ENCODE data around the gene SYT7.

Gene SYT7

DNA sequence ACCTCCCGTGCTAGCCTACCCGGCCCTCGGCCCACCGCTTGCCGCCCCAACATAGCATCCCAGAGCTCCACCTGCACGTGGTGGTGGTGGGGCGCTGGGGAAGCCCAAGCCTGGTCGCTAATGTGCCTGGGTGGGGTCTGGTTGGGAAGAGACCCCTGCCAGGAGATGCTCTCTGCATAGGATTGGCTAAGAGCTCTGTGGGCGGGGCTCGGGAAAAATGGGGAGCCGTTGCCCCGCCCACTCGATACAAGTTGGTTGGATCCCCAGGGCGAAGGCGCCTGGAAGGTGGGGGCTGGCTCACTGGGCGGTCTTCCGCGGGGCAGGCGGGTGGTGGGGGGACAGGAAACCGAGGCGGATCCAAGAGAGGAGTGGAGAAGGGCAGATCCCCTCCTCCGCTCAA, 64.7 kb downstream of the SYT7 start:
- no peak for DNase-seq (ENCODE audit: low read depth)

DNA sequence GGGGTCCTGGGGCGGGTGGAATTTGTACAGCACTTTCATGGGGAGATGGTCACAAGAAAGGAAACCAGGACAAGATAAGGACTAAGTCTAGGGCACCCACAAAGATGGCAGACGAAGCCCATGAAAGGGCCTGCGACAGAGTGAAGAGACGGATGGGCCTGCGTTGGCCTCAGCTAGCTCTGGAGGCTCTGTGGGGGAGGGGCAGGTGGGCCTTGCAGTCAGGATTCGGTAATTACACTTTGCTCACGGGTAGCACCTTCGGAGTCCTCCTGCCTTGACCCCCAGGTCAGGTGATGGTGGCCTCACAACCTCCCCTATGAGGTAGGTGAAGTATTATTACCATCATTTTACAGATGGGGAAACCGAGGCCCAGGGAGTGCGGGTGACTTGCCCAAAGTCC, 65.2 kb downstream of the SYT7 start:
- DNase-seq (ENCODE audit: low read depth): no peak

DNA sequence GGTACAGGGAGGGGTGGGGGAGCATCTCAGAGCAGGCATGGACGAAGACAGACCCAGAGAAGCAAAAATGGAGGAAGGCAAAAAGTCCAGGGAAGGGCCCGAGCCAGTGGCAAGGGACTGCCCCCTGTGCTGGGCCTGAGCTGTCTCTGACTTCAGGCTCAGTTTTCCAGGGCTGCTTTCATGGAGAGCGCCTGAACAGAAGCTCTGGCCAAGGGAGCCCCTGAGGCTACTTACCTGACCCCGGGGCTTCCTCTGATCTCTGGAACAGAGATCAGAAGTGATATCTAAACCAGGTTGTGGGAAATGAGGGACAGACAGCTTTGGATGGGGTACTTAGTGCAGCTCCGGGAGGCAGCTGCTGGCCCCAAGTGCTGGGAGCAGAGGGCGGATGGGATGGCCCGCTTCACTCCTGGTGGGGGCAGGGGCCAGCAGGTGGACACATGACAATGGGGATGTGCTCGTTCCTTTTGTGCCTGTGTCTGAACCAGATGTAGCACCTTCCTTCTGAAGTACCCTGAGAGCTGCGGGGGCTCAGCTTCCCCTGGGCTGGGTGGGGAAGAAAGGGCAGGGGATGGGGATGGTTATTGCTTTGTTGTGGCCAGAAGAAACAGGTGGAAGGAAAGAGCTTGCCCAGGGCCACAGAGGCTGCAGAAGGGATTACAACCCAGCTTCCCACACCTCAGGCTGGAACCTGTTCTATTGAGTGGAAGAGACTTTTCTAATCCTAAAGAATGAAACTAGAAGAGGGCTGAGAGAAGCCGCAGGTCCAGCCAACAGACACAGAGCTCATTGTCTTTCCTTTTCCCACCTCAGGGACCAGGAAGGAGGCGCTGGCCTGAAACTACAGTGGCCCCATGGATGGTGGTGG, 66.6 kb downstream of the SYT7 start:
- no peak for DNase-seq (ENCODE audit: low read depth)

DNA sequence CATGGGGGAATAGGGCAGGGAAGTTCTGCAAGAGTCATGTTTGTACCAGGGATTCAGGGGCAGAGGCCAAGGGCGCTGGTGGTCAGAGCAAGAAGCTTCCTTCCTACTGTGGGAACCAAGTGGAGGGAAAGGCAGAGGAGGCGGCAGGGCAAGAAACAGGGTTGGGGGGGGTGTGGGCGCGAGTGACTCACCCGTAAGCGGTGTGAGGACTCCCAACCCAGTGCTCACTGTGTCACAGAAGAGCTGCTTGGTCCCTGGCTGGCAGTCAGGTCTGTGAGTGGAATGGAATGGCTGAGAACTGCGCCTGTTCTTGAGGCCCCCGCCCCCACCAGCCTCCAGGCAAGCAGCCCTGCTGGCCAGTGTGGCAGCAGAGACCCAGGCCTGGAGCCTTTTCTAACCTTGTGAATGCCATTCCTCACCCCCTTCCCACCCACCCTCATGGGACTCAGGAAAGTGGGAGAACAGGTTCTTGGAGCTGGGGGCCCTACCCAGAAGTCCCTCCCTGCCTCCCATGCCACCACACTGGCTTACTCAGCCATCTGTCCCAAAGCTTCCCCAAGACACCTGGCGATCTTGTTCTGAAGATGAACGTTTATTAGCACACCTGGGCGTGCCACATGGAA, 67.6 kb downstream of the SYT7 start:
- DNase-seq (ENCODE audit: low read depth): no peak

DNA sequence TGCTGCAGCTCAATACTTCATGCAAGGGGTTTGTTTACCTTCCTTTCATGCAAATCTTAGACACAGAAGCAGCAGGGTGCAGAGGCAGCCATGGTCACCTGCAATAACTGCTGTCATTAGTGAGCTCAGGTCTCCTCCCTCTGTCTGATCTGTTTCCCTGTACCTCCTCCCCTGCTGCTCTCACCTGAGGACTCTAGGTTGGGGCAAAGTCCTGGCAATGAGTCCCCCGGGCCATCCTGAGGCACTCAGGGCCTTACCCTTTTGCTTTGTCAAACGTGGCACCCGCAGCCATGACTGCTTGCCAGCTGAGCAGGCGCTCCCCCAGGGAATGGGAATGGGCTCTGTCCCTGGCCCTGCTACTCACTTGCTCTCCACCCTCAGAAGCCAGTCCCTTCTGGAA, 68.4 kb downstream of the SYT7 start:
- no peak for DNase-seq (ENCODE audit: low read depth)

DNA sequence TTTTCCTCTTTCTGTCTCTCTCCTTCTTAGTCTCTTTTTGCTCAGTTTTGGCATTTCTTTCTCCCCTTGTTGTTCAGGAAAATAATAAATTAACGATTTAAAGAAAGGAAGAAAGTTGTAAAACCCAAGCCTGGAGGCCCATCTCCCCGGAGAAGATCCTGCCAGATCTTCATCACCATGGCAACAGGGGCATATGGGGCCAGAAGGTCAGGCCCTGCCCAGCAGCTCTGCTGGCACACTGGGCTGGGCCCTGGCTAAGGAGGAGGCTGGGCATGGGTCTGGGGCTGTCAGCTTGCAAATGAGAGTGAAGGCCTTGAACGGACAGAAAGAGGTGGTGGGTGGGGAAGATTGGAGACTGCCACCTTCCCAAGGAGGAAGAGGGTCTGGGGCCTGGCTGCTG, 69.5 kb downstream of the SYT7 start:
- no peak for DNase-seq (ENCODE audit: low read depth)

DNA sequence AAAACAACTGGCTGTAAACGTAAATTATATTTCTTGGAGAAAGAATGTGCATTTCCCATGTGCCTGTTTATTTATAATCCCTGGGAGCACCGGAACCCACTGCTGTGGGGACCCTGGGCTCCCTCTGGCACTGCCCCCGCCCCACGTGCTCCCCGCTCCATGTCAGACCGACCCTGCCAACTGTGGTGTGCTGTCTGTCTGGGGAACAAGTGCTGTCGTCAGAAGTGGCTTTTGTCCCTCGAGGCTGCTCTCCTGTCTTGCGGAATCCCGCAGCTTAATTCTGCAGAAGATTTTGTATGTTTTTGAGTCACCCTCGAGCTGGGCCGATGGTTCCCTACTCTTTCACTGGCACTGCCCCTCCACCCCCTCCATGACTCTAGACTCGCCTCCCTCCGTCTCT, 69.9 kb downstream of the SYT7 start:
- DNase-seq (ENCODE audit: low read depth): no peak

DNA sequence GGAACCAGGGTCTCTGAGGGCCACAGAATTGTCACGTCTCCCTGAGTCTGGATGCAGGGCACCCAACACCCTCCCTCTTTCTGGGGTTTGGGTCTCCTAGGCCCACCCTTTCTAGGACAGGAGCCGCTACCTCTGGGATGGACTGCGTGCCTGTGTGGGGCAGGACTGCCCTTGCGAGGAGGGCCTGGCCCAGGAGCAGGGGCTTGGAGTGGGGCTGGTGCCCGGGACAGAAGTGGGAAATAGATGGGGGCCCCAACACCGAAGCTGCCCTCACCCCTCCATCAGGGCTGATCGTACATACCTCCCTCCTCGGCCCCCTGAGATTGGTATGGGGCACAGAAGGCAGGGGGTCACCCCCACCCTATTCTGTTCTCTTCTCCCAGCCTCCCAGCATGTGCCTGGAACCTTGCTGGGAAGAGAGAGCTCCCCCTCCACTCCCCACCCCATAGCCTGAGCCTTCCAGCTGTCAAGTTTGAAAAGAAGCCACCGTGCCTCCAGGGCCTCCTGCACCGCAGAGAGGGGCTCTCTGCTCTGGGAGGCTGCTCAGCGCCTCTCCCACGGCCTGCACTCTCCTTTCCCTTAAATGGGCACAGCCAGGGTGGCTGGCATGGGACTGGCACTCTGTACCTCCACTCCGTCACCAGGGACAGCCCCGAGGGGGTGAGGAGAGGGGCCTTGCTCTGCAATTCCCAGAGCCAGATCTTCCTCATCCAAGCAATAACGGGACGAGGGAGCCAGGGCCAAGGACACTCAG, 70.5 kb downstream of the SYT7 start:
- no peak for DNase-seq (ENCODE audit: low read depth)

DNA sequence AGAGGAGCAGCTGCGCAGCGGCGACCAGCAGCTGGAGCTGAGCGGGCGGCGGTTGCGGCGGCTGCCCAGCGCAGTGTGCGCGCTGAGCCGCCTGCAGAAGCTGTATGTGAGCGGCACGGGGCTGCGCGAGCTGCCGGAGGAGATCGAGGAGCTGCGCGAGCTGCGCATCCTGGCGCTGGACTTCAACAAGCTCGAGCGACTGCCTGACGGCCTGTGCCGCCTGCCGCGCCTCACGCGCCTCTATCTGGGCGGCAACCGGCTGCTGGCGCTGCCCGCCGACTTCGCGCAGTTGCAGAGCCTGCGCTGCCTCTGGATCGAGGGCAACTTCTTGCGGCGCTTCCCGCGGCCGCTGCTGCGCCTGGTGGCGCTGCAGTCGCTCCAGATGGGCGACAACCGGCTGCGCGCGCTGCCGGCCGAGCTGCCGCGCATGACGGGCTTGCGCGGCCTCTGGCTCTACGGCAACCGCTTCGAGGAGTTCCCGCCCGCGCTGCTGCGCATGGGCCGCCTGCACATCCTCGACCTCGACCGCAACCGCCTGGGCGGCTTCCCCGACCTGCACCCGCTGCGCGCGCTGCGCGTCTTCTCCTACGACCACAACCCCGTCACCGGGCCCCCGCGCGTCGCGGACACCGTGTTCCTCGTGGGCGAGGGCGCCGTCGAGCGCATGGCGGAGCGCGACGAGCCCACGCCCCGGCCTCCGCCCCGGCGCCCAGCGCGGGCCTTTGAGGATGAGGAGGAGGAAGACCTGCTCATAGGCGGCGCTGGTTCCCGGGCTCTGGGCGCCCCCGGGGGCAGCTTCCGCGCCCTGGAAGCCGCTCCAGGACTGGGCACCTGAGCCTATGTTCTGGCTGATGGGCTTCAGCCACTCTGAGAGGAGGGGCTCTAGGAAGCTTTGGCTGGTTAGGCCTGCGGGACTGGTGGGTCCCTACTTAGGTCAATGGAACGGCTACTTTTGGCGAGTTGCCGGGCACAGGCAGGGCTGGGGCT, 71.5 kb downstream of the SYT7 start:
- peak; percentile 42 for DNase-seq (ENCODE audit: low read depth)

DNA sequence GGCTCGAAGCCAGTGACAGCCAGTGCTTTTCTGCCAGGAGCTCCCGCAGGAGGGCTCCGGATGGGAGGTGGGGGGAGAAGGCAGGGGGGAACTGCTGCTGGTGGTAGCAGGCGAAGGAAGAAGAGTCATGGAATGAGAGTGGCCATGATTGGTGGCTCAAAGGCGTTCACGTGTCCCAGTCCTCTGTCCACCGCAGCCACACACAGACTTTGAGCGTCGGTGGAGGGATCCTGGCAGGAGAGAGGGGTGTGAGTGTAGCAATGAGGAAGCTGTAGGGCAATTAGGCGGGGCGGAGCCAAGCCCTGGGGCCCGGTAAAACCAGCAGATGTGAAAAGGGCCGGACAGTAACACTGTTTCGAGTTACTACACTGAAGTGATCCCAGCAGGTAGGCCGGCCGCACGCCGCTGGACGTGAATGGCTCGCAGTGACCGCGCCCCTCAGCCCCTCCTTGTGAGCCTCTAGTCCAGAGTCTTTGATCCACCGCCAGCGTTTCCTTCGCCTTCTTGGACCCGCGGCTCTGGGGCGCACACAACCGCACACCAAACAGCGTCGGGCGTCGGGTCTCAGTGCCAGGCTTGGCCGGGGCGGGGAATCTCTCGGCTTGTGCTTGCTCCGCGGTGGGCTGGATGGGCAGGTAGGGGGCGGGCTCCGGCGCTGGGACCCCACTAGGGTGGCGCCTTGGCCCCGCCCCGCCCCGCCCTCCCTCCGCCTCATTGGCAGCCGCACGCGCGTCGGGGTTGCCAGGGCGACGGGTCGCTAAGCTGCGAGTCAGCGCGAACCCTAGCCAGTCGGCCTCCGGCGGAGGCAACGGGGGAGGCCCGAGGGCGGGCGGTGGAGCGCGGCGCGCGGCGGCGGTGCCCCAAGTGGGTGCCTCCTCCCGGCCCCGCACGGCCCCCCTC, 72.7 kb downstream of the SYT7 start, which contains the start of gene LRRC10B:
TSS of gene LRRC10B (plus strand) at position 788 of the 900 bp plus-strand sequence. CDS start 250 bp downstream, outside the sequence.
- DNase-seq (ENCODE audit: low read depth): no peak

DNA sequence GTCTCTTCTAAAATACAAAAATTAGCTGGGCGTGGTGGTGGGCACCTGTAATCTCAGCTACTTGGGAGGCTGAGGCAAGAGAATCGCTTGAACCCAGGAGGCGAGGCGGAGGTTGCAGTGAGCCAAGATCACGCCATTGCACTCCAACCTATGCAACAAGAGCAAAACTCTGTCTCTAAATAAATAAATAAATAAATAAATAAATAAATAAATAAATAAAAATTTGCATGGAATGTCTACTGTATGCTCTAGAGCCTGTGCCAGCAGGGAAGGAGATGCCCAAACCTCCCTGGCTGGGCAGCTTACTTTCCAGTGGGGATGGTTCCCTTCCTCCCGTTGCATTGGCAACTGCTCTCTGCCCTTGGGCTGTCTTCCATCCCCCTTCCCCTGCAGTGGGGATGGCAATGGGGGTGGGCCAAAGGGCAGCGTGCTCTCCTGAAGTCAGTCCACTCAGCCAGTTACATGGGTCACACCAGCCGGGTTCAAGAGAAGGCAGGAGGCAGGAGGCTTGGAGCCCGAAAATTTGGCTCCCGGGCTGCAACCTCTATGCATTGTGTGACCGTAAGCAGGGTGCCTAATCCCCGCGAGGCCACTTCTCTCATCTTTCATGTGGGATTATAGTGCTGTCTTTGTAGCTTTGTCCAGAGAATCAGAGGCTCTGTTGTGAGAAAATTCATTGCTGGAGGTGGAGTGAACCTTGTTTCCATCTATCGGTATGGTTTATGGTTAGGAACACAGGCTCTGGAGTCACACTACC, 73.7 kb downstream of the SYT7 start:
- DNase-seq (ENCODE audit: low read depth): no peak

DNA sequence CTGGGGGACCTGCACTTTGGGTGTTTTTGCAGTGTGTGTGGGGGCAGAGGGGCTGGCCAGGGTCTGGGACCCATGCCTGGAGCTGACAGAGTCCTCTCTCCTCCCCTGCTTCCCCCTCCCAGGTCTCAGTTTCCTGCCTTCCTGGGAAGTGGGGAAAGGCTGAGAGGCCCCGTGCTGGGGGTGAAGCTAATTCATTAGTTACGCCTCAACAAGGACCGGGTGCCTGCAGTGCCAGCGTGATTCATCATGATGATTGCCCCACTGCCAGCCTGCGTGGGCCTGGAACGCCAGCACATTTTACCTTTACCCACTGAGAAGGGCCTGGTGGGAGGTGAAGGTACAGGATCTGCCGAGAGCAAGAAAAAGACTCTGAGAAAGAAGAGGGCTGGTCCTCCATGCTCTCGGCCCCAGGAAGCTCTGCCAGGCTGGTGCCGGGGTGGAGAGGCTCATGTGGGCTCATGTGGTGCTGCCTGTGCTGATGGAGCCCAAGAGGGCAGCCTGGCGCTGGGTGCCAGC, 75.2 kb downstream of the SYT7 start:
- DNase-seq (ENCODE audit: low read depth): peak; percentile 28

DNA sequence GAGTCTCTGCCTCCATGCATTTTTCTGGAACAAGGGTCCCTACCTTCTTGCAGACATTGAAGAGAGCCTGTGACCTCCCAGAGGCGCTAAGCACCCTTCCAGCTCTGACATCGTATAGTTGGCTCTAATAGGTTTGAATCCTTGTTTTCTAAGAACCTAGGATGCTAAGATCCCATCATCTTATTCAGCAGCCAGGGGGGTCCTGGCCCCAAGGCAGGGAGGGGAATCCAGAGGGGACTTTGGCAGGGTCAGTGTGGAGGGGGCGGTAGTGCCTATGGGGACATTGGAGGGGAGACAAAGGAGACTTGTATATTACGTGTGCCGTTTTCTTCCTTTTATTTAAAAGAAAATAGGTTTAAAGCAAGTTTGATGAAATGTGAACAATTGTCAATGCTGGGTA, 75.8 kb downstream of the SYT7 start:
- no peak for DNase-seq (ENCODE audit: low read depth)

DNA sequence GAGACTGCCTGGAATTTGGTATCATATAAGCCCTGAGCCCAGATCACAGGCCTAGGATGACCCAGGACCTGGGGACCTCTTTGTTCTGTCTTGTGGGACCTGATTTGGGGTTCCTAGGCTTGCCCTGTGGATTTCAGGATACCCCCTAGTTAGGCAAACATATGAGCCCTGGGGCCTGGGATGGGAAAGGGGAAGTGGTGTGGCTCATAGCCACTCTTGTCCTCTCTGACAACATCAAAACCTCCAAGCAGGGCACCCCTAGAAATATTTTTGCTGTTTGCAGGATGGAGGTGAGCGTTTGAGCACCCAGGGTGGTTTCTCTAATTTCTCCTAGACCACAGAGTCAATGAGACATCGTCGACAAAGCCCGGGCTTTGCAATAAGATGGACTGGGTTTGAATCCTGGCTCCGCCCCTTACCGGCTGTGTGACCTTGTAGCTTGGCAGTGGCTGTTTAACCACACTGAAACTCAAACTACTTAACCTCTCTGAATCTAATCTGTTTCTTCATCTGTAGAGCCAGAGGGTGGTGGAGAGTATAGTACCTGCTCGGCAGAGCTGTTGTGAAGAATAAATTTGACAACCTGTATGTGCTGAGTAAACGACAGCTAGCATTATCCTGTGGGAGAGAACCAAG, 77.6 kb downstream of the SYT7 start:
- DNase-seq (ENCODE audit: low read depth): no peak

DNA sequence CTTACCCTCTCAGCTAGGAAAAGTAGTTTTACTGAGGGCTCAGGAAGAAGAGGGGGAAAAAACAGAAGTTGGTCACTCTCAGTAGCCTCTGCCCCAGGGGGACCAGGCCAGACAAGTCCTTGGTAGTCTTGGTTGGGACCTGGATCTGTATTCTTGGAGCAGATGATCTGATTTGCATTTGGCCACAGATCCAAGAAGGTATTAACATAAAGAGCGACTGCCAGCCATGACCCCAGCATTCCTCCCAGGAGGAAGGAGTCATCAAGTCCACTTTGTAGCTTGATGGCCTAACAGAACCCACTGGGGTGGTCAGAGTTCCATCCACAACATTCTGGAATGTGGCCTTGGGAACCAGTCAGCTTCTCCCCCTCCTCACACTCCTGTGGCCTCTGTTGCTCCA, 78.4 kb downstream of the SYT7 start:
- no peak for DNase-seq (ENCODE audit: low read depth)

DNA sequence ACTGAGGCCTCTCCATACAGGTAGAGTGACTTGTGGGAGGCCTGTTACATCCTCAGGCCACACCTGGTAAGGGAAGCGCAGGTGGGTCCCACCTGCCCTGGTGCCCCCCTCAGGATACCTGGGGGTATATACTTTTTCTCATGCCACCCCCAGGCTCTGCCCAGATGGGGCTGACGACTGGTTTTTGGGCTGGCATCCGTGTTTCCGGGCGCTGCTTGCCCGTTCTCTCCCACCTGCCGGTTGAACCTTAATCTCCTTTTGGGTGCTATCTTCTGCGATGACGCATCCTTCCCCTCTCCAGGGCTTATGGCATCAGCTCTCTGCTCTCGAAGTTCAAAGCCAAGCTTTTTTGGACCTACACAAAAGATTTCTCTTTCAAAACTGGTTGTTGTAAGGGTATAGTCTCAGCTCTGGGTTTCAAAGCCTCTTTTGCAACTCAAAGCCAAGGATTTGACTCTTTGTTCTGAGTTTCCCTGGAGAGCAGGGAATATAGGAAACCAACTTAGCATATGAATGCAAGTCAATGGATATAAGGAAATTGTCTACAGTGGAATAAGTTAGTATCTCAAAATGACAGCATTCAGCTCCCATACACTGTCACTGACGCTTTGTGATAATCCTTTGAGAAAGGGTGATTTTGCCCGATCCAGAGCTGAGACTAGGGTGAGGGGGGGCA, 80.9 kb downstream of the SYT7 start:
- no peak for DNase-seq (ENCODE audit: low read depth)

DNA sequence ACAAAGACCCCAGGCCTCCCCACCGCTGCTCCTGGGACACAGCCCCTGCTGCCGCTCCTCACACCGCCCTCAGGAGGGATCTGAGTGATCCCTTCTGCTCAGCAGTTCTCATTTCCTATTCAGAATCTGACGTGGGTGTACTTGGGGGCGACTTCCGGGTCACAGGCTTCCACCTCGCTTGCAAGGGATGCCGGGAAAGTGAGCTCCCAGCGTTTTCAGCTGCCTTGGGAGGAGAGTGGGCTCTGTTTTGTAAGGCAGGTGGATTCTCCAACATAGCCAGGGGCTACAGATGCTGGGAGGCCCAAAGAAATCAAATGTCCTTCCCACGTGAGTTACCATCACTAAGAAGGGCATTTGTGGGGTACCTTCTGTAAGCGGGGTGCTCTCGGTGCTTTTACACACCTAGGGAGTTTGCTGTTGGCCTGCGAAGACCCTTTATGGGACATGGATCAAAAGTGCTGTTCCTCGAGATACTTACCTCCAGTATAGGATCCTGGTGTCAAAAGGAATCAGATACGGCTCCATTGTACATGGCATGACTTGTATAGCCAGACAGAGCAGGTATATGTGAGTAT, 82.0 kb downstream of the SYT7 start:
- no peak for DNase-seq (ENCODE audit: low read depth)

DNA sequence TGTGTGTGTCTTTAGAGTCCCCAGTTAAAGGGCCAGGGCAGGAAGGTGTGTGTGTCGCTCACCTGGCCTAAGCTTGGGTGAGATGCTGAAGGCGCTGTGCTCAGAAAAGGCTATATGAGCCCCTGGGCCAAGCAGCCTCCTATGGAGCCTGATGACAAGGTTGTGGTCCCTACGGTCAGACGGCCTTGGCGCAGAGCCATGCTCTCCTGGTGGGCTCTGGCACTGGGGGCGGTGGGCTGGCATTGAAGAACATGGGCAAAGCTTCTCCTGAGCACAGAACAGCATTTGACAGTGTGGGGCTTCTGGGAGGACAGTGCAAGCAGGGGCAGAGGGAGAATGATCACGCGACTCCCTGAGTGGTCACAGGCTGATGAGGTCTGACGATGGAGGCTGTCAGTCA, 83.0 kb downstream of the SYT7 start:
- no peak for DNase-seq (ENCODE audit: low read depth)

All from ELR (cell line).